GM19397 (cell line): ENCODE data around the gene CTDNEP1.

Experiments used
- ATAC-seq: cut with Tn5 transposase; IDR thresholded peaks from one replicate; pipeline ENCODE4 v1.9.1; 2021; ENCODE audit warnings: mild to moderate bottlenecking, moderate library complexity; ENCODE audit not compliant: unreplicated experiment

The CTDNEP1 gene

DNA sequence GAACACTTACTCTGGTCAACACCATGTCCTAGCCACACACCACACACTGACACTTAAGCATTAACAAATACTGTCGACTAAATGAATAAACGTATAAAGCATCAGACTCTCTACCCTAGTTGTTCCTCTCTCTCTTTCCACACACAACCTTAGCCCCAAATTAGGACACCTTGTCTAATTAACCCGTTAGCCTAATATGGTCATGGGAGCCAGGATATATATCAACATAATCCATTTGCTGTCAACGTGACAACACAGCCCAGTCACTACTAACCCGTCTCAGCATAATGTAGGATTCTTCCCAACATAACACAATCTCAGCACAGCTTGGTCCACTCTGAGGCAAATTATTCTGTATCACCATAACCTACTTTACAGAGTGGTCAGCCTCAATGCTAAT, 19.4 kb downstream of the CTDNEP1 start:
- ATAC-seq, result no peak

DNA sequence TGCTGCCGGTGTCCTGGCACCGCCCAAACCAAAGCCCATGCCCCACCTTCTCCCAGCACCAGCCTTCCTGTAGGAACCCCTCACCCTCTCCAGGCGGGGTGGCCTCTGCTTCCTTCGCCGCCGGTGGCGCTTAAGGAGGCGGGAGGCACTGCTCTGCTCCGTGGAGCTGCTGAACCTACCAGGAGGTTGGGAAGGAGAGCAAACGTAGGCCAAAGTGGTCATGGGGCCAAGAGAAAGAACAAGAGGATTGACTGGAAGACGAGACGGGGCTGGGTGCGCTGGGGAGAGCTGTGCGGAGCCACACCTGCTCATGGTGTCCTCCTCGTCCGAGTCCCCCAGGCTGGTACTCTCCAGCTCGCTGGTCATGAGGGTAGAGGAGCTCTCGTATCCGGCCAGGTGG, 22.0 kb downstream of the CTDNEP1 start:
- ATAC-seq, result no peak

DNA sequence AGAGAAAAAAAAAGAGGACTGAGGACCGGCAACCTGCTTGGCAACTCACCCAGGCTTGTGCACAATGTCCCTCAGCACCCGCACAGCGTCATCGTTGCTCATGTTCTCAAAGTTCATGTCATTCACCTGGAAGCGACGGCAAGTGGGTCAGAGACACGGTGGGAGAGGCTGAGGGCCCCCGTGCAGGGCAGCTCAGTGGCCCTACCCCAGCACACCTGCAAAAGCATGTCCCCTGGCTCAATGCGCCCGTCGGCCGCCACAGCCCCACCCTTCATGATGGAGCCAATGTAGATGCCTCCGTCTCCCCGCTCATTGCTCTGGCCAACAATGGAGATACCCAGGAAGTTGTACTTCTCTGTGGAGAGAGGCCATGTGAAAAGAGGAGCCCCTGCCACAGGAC, 22.6 kb downstream of the CTDNEP1 start:
- no peak for ATAC-seq

DNA sequence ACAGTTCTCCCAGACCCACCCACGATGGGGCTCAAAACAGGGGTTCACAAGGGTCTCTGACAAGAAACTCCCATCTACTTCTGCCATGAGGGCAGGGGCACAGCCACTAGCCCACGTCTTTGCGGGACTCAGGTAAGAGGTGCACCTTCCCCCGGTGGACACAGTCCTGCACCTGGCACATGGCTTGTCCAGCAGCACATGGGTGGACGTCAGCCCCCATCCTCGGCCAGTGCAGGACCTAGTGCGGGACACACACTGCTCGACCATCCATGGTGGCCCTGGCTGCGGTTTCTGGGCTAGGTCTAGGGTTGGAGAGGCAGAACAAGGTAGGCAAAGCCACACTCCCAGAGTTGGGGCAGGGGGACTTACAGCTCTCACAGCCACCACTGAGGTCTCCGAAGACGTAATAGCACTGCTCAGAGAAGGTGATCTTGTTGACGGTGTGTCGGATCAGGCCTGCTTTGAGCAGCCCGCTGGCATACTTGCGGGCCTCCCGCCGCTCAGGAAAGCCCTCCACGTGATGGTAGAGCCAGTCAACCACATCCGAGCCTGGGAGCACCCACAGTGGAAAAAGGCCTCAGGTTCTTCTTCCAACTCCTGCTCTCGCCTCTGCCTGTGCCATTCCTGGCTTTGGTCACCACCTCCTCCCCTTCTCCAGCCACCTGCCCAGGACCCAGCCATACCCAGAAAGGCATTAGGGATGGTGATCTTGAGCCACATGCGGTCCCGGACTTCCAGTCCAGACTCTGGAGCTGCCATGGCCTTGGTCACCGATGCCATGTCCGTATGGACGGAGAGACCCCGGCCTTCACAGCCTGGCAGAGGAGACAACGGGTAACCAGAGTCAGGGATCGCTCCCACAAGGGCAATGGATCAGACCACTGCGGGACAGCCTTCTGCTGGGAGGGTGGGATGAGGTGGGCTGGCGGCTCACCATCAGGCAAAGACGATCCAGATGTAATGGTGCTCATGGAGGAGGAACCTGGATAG, 24.5 kb downstream of the CTDNEP1 start:
- no peak for ATAC-seq

DNA sequence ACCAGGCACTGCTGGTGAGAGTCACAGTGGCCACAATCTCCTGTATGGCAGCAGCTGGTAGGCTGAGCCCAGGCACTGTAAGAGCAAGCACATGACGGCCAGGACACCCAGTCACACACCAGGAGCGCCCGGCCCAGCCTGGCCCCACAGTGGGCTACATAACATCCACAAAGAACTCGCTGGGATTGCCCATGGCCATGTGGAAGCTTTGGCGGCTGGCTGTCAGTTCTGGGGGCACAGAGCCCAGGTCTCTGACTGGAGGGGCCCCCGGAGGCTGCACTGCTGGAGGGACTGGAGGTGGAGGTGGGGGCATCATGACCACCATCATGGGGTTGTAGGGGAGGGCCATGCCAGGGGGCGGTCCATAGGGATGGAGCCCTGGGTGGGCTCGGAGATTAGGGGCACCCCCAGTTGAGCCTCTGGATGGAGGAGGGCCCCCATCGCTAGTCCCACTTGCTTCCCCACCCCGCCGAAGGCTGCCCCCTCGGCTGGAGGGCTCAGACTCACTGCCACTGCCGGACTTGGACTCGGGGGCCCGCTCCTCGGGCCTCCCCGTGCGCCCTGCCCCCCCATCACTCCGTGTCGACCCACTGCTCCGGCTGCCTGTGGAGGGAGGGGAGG, 25.7 kb downstream of the CTDNEP1 start:
- no peak for ATAC-seq

DNA sequence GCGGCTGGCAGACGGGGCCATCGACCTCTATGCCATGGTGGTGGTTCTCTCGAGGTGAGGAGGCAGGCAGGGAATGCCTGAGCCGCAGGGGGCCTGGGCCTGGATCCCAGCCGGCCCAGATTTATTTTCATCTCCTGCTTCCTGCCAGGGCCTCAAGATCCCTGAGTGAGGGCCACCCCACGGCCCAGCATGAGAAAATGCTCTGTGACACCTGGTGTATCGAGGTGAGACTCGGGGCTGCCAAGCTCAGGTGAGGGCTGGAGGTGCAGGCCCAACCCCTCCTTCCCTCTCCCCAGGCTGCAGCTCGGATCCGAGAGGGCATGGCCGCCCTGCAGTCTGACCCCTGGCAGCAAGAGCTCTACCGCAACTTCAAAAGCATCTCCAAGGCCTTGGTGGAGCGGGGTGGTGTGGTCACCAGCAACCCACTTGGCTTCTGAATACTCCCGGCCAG, 26.8 kb downstream of the CTDNEP1 start:
- ATAC-seq, result no peak

DNA sequence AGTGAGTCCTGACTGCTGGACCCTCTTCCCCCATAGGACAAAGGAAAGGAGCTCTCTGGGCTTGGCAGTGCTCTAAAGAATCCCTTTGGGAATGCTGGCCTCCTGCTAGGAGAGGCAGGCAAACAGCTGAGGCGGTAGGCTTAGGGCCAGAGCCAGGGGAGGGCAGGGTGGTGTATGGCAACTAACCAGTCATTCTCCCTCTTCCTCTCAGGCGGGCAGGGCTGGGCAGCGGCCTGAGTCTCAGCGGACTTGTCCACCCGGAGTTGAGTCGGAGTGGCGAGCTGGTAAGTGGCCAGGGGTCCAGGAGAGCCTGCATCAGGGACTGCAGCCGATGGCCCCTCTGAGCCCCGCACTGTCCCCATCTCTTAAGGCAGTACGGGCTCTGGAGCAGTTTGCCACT, 27.4 kb downstream of the CTDNEP1 start:
- ATAC-seq, result no peak

DNA sequence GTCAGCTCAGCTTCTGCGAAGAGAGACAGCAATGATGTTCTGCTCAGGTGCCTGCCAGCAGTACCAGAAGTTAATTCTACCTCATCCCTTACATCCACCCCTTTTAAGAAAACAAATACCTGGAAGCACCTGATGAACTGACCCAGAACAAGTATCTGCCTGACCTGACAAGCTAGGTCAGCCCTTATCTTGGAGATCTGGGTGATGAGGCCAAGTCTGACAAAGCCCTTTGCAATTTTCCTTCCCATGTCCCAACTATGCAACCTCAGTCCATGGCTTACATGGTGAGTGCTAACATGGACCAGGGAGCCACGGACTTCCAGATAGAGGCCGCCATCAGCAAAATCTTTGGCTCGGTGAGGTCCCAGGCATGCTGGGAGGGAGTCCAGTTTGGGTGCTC, 28.2 kb downstream of the CTDNEP1 start:
- no peak for ATAC-seq

DNA sequence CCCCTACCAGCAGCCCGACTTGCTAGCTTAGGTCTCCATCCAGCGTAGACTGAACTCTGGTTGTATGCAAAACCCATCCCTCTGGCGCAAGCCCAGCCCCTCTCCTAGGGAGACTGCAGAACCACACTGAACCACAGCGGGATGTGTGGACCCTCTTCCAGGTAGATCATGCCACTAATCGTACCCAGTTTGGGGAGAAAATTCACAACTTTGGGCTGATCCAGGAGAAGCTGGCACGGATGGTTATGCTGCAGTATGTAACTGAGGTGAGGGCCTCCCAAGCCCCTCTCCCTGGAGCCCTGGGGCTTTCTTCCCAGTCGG, 28.6 kb downstream of the CTDNEP1 start:
- no peak for ATAC-seq

DNA sequence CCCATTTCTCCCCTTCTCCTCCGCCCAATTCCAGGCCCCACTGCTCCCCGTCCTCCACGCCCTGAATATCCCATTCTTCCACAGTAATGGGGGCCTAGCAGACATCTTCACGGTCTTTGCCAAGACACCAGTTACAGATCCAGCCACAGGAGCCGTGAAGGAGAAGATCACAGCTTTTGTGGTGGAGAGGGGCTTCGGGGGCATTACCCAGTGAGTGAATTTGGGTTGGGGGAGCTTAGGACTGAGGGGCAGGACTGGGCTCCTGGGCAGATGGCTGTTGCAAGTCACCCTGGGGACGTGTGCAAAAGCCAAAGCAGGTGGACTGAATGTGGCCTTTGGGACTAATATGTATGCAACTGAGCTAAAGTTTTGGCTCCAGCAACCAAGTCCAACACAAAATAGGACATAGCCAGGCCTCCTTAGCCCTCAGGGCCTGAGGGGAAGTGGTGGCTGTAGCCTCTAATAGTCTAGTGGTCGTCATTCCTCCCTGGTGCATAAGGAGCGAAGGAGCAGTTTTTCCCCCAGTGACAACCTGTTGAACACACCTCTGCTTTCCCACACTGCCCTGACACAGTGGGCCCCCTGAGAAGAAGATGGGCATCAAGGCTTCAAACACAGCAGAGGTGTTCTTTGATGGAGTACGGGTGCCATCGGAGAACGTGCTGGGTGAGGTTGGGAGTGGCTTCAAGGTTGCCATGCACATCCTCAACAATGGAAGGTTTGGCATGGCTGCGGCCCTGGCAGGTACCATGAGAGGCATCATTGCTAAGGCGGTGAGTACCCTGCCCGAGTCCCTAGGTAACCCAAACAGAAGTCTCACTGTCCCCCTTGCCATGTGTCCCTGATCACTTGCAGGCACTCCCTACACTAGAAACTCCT, 29.2 kb downstream of the CTDNEP1 start:
- ATAC-seq, result no peak

DNA sequence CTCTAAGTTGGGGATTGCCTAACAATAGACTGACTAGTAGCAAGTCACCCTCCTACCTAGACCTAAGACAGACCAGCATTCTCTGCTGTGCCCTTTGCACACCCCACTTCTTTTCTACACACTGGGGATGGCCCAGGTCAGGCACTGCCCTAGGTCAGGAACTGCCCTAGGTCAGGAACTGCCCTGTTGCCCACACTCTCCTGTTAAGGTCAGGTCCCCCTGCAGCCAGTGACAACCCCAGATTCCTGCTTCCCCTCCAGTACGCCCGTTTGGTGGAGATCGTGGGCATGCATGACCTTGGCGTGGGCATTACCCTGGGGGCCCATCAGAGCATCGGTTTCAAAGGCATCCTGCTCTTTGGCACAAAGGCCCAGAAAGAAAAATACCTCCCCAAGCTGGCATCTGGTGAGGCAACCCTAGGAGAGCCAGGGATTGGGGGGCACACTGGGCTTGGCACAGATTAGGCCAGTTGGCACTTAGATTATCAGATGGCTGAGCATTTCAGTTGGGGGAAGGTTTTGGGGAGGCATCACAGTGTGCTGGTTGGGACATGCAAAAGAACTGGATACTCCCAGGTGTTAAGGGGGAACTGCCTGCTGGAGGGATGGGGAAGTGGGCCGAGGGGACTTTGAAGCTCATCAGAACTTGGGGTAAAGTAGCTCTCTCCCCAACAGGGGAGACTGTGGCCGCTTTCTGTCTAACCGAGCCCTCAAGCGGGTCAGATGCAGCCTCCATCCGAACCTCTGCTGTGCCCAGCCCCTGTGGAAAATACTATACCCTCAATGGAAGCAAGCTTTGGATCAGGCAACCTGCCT, 30.0 kb downstream of the CTDNEP1 start:
- no peak for ATAC-seq

DNA sequence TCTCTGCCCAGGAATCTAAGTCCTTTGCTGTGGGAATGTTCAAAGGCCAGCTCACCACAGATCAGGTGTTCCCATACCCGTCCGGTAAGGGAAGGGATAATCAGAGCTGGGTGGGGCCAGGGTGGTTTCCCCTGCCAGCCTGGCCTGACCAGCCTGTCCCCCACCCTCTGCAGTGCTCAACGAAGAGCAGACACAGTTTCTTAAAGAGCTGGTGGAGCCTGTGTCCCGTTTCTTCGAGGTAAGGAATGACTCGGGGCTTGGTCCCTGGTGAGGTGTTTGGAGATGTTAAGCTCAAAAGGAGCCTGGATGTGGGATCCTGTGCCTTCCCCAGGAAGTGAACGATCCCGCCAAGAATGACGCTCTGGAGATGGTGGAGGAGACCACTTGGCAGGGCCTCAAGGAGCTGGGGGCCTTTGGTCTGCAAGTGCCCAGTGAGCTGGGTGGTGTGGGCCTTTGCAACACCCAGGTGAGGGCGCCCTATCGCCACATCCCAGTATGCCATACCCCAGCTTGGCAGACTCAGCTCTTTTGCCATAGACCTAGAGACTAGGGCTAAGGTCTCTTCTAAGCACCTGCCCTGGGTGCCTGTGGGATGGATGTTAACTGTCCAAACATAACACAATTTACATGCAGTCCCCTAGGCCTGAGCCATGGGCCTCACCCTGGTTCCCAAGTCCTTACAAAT, 30.8 kb downstream of the CTDNEP1 start:
- no peak for ATAC-seq

DNA sequence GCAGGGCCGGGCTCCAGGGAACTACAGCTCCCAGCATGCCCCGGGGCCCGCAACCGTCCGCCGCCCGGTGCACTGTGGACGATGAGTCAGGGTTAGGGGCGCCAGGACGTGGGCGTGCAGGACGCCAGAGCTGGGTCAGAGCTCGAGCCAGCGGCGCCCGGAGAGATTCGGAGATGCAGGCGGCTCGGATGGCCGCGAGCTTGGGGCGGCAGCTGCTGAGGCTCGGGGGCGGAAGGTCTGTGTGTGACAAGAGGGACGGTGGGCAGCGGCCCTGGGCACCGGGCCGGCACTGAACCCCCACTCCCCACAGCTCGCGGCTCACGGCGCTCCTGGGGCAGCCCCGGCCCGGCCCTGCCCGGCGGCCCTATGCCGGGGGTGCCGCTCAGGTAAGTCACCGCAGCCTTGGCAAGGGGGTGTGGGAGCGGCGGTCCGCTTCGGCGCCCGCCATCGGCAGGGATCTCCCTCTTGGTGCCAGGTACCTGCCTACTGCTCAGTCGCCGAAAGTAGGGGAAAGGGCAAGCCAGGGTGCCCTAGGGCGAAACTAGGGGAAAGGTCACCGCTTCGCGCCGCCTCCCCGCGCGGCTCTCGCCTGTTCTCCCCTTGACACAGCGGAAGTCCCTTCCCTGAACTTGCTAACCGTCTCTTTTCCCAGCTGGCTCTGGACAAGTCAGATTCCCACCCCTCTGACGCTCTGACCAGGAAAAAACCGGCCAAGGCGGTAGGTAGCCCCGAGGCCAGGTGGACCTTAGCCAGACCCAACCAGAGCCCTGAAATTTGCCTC, 31.5 kb downstream of the CTDNEP1 start, which contains the start of the genes ACADVL and DLG4:
TSS of gene ACADVL (plus strand) at position 127 of the 781 bp plus-strand sequence. CDS start at position 174, 47 bp downstream.
TSS of gene DLG4 (minus strand) at position 25 of the 781 bp plus-strand sequence.
- peak; percentile 56 for ATAC-seq

DNA sequence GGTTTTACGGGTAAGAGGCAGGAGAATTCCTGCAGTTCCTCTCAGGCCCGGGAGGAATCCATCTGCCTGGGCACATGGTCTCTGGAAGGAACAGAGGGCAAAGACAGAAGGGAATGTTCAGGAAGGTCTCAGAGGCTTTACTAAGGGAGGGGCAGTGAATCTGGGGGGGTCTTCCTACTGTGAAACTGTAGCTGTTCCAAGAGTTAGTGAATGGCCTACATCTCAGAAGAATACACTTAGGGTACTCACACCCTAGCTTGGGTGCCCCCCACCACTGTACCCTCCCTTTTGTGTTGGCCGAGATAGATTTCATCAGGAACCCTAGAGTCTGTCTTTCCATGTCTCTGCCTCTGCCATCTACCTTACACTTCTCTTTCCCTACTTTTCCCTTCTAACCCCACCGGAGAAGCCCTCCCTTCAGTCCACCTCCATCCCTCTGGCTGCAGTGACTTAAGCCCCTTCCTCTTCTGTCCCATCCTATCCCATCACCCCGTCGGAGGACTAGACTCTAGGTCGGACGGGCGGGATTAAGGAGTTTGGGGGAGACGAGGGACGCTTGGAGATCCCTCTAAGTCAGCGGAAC, 32.2 kb downstream of the CTDNEP1 start:
- ATAC-seq, result no peak

DNA sequence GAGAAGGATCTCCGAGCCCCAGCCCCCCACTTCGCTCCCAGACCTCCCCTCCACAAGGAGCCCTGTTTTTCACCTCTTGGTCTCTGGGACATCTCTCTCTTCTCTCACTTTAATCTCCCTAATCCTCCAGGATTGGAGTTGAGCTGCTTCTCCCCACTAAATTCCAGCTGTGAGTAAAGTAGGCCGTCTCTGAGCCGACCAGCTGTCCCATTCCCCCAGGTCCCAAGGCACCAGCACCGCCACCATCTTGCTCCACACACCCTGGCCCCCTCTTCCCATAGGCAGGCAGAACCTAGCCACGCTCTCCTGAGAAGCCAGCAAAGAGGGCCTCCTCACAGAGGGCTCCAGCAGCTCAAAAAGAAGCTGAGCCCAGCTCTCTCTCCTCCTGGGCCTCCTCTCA, 32.8 kb downstream of the CTDNEP1 start:
- no peak for ATAC-seq

DNA sequence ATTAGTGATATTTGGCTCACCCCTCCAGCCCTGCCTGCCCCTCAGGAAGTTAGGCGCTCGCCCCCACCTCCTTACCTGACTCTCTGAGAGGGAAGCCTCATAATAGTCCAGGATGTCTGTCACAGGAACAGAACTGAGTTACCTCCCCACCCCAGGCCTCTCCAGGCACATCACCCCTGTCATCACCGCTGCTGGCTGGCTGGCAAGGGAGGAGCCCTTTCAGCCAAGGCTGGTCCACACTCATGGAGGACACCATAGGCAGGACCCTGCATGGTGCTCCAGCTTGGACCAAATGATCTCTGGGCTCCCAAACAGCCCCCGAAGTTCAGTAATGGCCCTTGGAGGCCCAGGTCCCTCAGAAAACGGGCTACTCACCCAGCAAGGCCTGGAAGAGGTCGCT, 33.4 kb downstream of the CTDNEP1 start:
- ATAC-seq, result no peak

DNA sequence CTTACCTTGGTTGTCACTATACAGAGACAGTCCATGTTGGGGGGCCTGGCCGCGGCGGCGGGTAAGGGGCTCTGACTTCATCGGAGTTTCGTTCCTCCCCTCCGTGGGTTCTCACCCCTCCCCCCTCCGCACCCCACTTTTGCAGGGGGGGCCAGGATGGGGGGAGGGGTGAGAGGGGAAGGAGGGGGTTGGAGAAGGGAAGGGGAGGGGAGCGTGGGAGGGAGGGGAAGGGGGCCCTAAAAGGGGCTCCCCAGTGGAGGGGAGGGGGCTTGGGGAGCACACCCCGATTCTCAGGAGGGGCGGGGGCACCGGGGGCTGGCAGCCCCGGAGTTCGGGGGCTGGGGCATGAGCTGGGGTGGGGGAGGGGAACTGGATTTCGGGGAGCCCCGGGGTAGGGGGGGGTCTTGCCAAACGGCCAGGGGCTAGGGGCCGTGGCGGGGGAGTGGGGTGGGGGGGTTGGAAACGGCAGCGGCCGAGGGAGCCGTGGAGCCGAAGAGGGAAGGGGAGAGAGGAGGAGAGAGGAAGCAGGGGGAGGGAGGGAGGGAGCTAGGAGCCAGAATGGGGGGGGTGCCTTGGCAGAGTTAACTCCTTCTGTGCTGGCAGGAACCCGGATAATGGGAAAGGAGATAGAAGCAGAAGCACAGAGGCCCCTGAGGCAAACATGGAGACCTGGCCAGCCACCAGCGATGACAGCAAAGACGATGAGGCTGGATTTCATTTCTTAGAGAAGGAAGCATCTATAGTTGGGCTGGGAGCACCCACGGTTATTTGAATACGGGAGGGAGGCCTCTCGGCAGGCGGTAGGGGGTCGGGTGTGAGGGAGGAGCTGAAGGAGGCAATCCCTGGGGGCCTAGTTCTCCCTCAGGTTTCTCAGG, 34.2 kb downstream of the CTDNEP1 start:
- no peak for ATAC-seq
